Smooth muscle cell (in vitro differentiated cells): ENCODE results near the gene FCRL2. TPM values are rescaled to one million over a fixed set of nuclear protein-coding genes. Genes with fewer than 3 reads are reported as not detected.

Experiments
- DNase-seq: peaks from one replicate; lab custom pipeline; 2025; ENCODE audit not compliant: unreplicated experiment; lab: John Stamatoyannopoulos, UW
- H2AFZ ChIP-seq: fragments of 200-600 bp; sonication (generic); 2 replicates; pipeline ENCODE4 v1.6.0; 2016; ENCODE audit warnings: antibody characterized with exemption, low read depth, mild to moderate bottlenecking
- H3F3A ChIP-seq: fragments of 200-600 bp; sonication (generic); 2 replicates; pipeline ENCODE4 v1.6.0; 2017; ENCODE audit warnings: antibody characterized with exemption, low read depth
- H3K27ac ChIP-seq: fragments of 200-600 bp; sonication (generic); 2 replicates; pipeline ENCODE4 v1.5.1; 2016; ENCODE audit warnings: low read depth, mild to moderate bottlenecking
- H3K27me3 ChIP-seq: fragments of 200-600 bp; sonication (generic); 2 replicates; pipeline ENCODE4 v1.6.1; 2016; ENCODE audit warnings: low read depth, mild to moderate bottlenecking
- H3K36me3 ChIP-seq: fragments of 200-600 bp; sonication (generic); 2 replicates; pipeline ENCODE4 v1.5.1; 2016; ENCODE audit warnings: low read depth
- H3K4me1 ChIP-seq: fragments of 200-600 bp; sonication (generic); 2 replicates; pipeline ENCODE4 v1.5.1; 2016; ENCODE audit warnings: low read depth
- H3K4me2 ChIP-seq: fragments of 200-600 bp; sonication (generic); 2 replicates; pipeline ENCODE4 v1.6.0; 2016; ENCODE audit warnings: mild to moderate bottlenecking
- H3K4me3 ChIP-seq: fragments of 200-600 bp; sonication (generic); 2 replicates; pipeline ENCODE4 v1.5.1; 2016; ENCODE audit warnings: mild to moderate bottlenecking
- H3K79me2 ChIP-seq: fragments of 200-600 bp; sonication (generic); 2 replicates; pipeline ENCODE4 v1.6.0; 2016; ENCODE audit warnings: low read depth, mild to moderate bottlenecking
- H3K9ac ChIP-seq: fragments of 200-600 bp; sonication (generic); 2 replicates; pipeline ENCODE4 v1.6.0; 2016; ENCODE audit warnings: low read depth
- H3K9me3 ChIP-seq: fragments of 200-600 bp; sonication (generic); replicated peaks from 2 replicates; pipeline ENCODE4 v1.5.1; 2016; ENCODE audit warnings: low read depth
- H4K20me1 ChIP-seq: fragments of 200-600 bp; sonication (generic); 2 replicates; pipeline ENCODE4 v1.6.0; 2016; ENCODE audit warnings: low read depth
- CTCF ChIP-seq: fragments of 200-600 bp; sonication (generic); IDR thresholded peaks from 2 replicates; pipeline ENCODE4 v1.5.1; 2017; ENCODE audit warnings: borderline replicate concordance, mild to moderate bottlenecking, antibody characterized with exemption; ENCODE audit not compliant: insufficient read depth, poor library complexity, severe bottlenecking
- WGBS: methylation state at CpG from one replicate; pipeline ENCODE4 v1.1.7; 2016; ENCODE audit warnings: low lambda C conversion rate; 5-methylcytosine and 5-hydroxymethylcytosine counted together
- polyA plus RNA-seq: library from polyadenylated mRNA; unstranded; fragments of >200 nt; fragmentation: Nextera tagmentation; extraction: Ambion mirVana; gene quantifications from 2 replicates; pipeline ENCODE4 v1.2.1, GENCODE V29; 2016
- total RNA-seq: library from RNA; depleted of rRNA; stranded (reverse); fragments of >200 nt; gene quantifications from 2 replicates; pipeline ENCODE4 v1.2.3, GENCODE V29; 2014

The FCRL2 gene
- total and polyA plus RNA-seq, 2 experiments from 2014 or later = not detected

GRCh38 chr1:157700305-157700704, 76.6 kb downstream of the FCRL2 start:
- Histone ChIP-seq H2AFZ (no peak overlapping the region), H3K9ac (no peak overlapping the region), H4K20me1 (no peaks in the 10 kb centered on the region), H3K4me2 (no peak overlapping the region), H3K36me3 (no peaks in the 10 kb centered on the region), H3K27me3 (no peaks in the 10 kb centered on the region), H3K4me1 (no peaks in the 10 kb centered on the region), H3K9me3 (no peaks in the 10 kb centered on the region), H3K79me2 (no peaks in the 10 kb centered on the region), H3F3A (no peaks in the 10 kb centered on the region), H3K4me3 (no peak overlapping the region), H3K27ac (no peak overlapping the region)
- 94% methylated on average over 5 of the region's 5 CpGs for WGBS
- no peak for DNase-seq
- no peak for TF ChIP-seq CTCF

GRCh38 chr1:157697781-157698569, 79.0 kb downstream of the FCRL2 start:
- no peak for TF ChIP-seq CTCF
- Histone ChIP-seq H3F3A (no peaks in the 10 kb centered on the region), H3K9ac (no peak overlapping the region), H3K9me3 (no peaks in the 10 kb centered on the region), H3K36me3 (no peaks in the 10 kb centered on the region), H3K79me2 (no peaks in the 10 kb centered on the region), H2AFZ (no peak overlapping the region), H3K4me3 (no peak overlapping the region), H4K20me1 (no peaks in the 10 kb centered on the region), H3K4me2 (no peak overlapping the region), H3K4me1 (no peaks in the 10 kb centered on the region), H3K27me3 (no peaks in the 10 kb centered on the region), H3K27ac (no peak overlapping the region)
- no peak for DNase-seq
- 65% methylated on average over 4 of the region's 4 CpGs for WGBS

- no peaks in the 10 kb centered on the region for H3F3A ChIP-seq
- H3K4me1 ChIP-seq = no peaks in the 10 kb centered on the region
- H4K20me1 ChIP-seq = no peaks in the 10 kb centered on the region
- no peak overlapping the region for H3K9ac ChIP-seq
- 80% methylated on average over 4 of the region's 4 CpGs for WGBS
- no peak for DNase-seq
- no peak for TF ChIP-seq CTCF
- no peak overlapping the region for H2AFZ ChIP-seq
- no peaks in the 10 kb centered on the region for H3K9me3 ChIP-seq
- H3K36me3 ChIP-seq = no peaks in the 10 kb centered on the region
- H3K27me3 ChIP-seq = no peaks in the 10 kb centered on the region
- no peaks in the 10 kb centered on the region for H3K79me2 ChIP-seq
- no peak overlapping the region for H3K4me2 ChIP-seq
- no peak overlapping the region for H3K4me3 ChIP-seq
- no peak overlapping the region for H3K27ac ChIP-seq
These were observed 79.8 kb downstream of the FCRL2 start for GRCh38 chr1:157696966-157697628.

Other genes starting within 250 kb of the FCRL2 start
- gene FCRL5, start 224.6 kb downstream of the FCRL2 start, total RNA-seq = not detected in 2 replicates
- not detected in 2 replicates for gene FCRL5, start 224.6 kb downstream of the FCRL2 start, polyA plus RNA-seq
- not detected in 2 replicates for gene FCRL4, start 179.0 kb downstream of the FCRL2 start, total RNA-seq
- not detected in 2 replicates for gene FCRL4, start 179.0 kb downstream of the FCRL2 start, polyA plus RNA-seq
- not detected in 2 replicates for gene FCRL3, start 76.4 kb downstream of the FCRL2 start, total RNA-seq
- not detected in 2 replicates for gene FCRL3, start 76.4 kb downstream of the FCRL2 start, polyA plus RNA-seq
- not detected in 2 replicates for gene FCRL1, start 43.0 kb upstream of the FCRL2 start, total RNA-seq
- not detected in 2 replicates for gene FCRL1, start 43.0 kb upstream of the FCRL2 start, polyA plus RNA-seq
- gene CD5L, start 64.7 kb upstream of the FCRL2 start, total RNA-seq = not detected in 2 replicates
- gene CD5L, start 64.7 kb upstream of the FCRL2 start, polyA plus RNA-seq = not detected in 2 replicates
- gene KIRREL1, start 216.5 kb upstream of the FCRL2 start, total RNA-seq = 58.4 and 66.6 TPM in 2 replicates
- gene KIRREL1, start 216.5 kb upstream of the FCRL2 start, polyA plus RNA-seq = 40.9 and 41.2 TPM in 2 replicates